SK-N-SH (cell line): Measurements from ENCODE around the gene BRD1. TPM values are rescaled to one million over a fixed set of nuclear protein-coding genes. Genes with fewer than 3 reads are reported as not detected.

Source experiments
- CTCF ChIA-PET: fragments of 300-600, 350-600 bp; formaldehyde crosslinking; extraction: SDS; loops from one replicate; lab custom pipeline; 2021; lab: Yijun Ruan, JAX
- POLR2A ChIA-PET: fragments of 350-600 bp; sonication (Branson Sonifier 250); formaldehyde crosslinking; extraction: SDS; loops from one replicate; lab custom pipeline; 2020; ENCODE audit warnings: antibody characterized with exemption, inconsistent platforms; lab: Yijun Ruan, JAX
- DNase-seq: peaks from one replicate; pipeline ENCODE4 v3.0.0; 2012
- H2AFZ ChIP-seq: fragments of 200-600 bp; sonication (generic); 2 replicates; pipeline ENCODE4 v1.8.1; 2016; ENCODE audit warnings: antibody characterized with exemption, mild to moderate bottlenecking, low read depth
- H3F3A ChIP-seq: fragments of 200-600 bp; sonication (generic); replicated peaks from 2 replicates; pipeline ENCODE3; 2016; ENCODE audit warnings: antibody characterized with exemption, mild to moderate bottlenecking; ENCODE audit not compliant: insufficient read depth
- H3K27ac ChIP-seq, 2 experiments: fragments of 200-500 bp in 1 of 2; fragments of 200-600 bp in 1 of 2; sonication (Bioruptor generic) in 1 of 2; sonication (generic), shearing (Covaris generic) in 1 of 2; 2 replicates each; pipeline versions ENCODE4 v1.5.1 to v1.6.1; 2014 to 2016; ENCODE audit warnings: low read depth in 2 of 2, inconsistent platforms in 1 of 2, low read length in 1 of 2, mild to moderate bottlenecking in 1 of 2, mixed read lengths in 1 of 2
- H3K27me3 ChIP-seq: fragments of 200-600 bp; sonication (generic), shearing (Covaris generic); 2 replicates; pipeline ENCODE4 v1.6.1; 2016; ENCODE audit warnings: mixed run types; ENCODE audit not compliant: insufficient read depth
- H3K36me3 ChIP-seq, 2 experiments: fragments of 200-500 bp in 1 of 2; fragments of 200-600 bp in 1 of 2; sonication (Bioruptor generic) in 1 of 2; sonication (generic) in 1 of 2; replicated peaks in 1 of 2; 2 replicates each; pipeline versions ENCODE3 to v1.5.1; 2014 to 2016; ENCODE audit warnings: low read length in 1 of 2, mild to moderate bottlenecking in 1 of 2; ENCODE audit not compliant: insufficient read depth in 2 of 2, control insufficient read depth in 1 of 2
- H3K4me1 ChIP-seq, 2 experiments: fragments of 200-500 bp in 1 of 2; fragments of 200-600 bp in 1 of 2; sonication (Bioruptor generic) in 1 of 2; sonication (generic), shearing (Covaris generic) in 1 of 2; 2 replicates each; pipeline versions ENCODE4 v1.5.1 to v1.6.1; 2014 to 2016; ENCODE audit warnings: low read depth in 1 of 2, low read length in 1 of 2, mixed run types in 1 of 2; ENCODE audit not compliant: insufficient read depth in 2 of 2, control insufficient read depth in 1 of 2
- H3K4me2 ChIP-seq: fragments of 200-600 bp; sonication (generic), shearing (Covaris generic); 2 replicates; pipeline ENCODE4 v1.6.1; 2017; ENCODE audit warnings: mixed run types
- H3K4me3 ChIP-seq, 2 experiments: fragments of 200-500 bp in 1 of 2; fragments of 200-600 bp in 1 of 2; sonication (Bioruptor generic) in 1 of 2; sonication (generic), shearing (Covaris generic) in 1 of 2; 2 replicates each; pipeline versions ENCODE4 v1.5.1 to v1.8.1; 2014 to 2016; ENCODE audit warnings: low read depth in 2 of 2, inconsistent platforms in 1 of 2, low read length in 1 of 2, mild to moderate bottlenecking in 1 of 2, mixed read lengths in 1 of 2, moderate library complexity in 1 of 2
- H3K79me2 ChIP-seq: fragments of 200-600 bp; sonication (generic); 2 replicates; pipeline ENCODE4 v1.8.1; 2017; ENCODE audit warnings: mild to moderate bottlenecking; ENCODE audit not compliant: insufficient read depth
- H3K9ac ChIP-seq: fragments of 200-600 bp; sonication (generic); 2 replicates; pipeline ENCODE4 v1.6.1; 2017; ENCODE audit warnings: mixed run types
- H3K9me2 ChIP-seq: fragments of 200-600 bp; sonication (generic); 2 replicates; pipeline ENCODE4 v1.6.1; 2017; ENCODE audit warnings: mixed run types
- H3K9me3 ChIP-seq: fragments of 200-600 bp; sonication (generic); 2 replicates; pipeline ENCODE4 v1.6.1; 2017; ENCODE audit warnings: mixed run types, mild to moderate bottlenecking, moderate library complexity
- H4K20me1 ChIP-seq: fragments of 200-600 bp; sonication (generic); 2 replicates; pipeline ENCODE4 v1.6.1; 2017; ENCODE audit warnings: mild to moderate bottlenecking, mixed run types; ENCODE audit not compliant: insufficient read depth
- CHD2 ChIP-seq: fragments of 150-350 bp; IDR thresholded peaks from 2 replicates; pipeline ENCODE4 v1.6.1; 2018; ENCODE audit warnings: low read length; ENCODE audit not compliant: partially characterized antibody
- ELF1 ChIP-seq: IDR thresholded peaks from 2 replicates; pipeline ENCODE4 v1.4.0; 2012
- EZH2phosphoT487 ChIP-seq: fragments of 200-600 bp; sonication (generic); IDR thresholded peaks from 2 replicates; pipeline ENCODE4 v1.6.1; 2017; ENCODE audit warnings: low read depth, mixed run types, mild to moderate bottlenecking, antibody characterized with exemption, moderate library complexity, borderline replicate concordance
- FOSL2 ChIP-seq: IDR thresholded peaks from 2 replicates; pipeline ENCODE4 v1.4.0; 2012; ENCODE audit warnings: low read depth, mild to moderate bottlenecking, moderate library complexity, borderline replicate concordance
- FOXJ3 ChIP-seq: sonication (generic); formaldehyde crosslinking; IDR thresholded peaks from 2 replicates; pipeline ENCODE4 v1.5.1; 2020; ENCODE audit warnings: mild to moderate bottlenecking, missing genetic modification reagents
- FOXM1 ChIP-seq: IDR thresholded peaks from 2 replicates; pipeline ENCODE4 v1.4.0; 2012; ENCODE audit warnings: low read depth, mild to moderate bottlenecking
- GABPA ChIP-seq: IDR thresholded peaks from 2 replicates; pipeline ENCODE4 v1.4.0; 2012; ENCODE audit warnings: low read depth, mild to moderate bottlenecking
- NFIC ChIP-seq: IDR thresholded peaks from 2 replicates; pipeline ENCODE4 v1.4.0; 2012; ENCODE audit warnings: borderline replicate concordance
- NRF1 ChIP-seq: IDR thresholded peaks from 2 replicates; pipeline ENCODE4 v1.6.1; 2012; ENCODE audit warnings: low read depth, mild to moderate bottlenecking, low read length
- POLR2AphosphoS5 ChIP-seq: IDR thresholded peaks from 2 replicates; pipeline ENCODE4 v1.6.1; 2012; ENCODE audit warnings: low read depth, low read length
- RAD21 ChIP-seq: IDR thresholded peaks from 2 replicates; pipeline ENCODE4 v1.6.1; 2012; ENCODE audit warnings: mild to moderate bottlenecking, low read length
- TAF1 ChIP-seq: IDR thresholded peaks from 2 replicates; pipeline ENCODE4 v1.6.1; 2012; ENCODE audit warnings: low read depth, mild to moderate bottlenecking, low read length, moderate library complexity, borderline replicate concordance
- TCF12 ChIP-seq: IDR thresholded peaks from 2 replicates; pipeline ENCODE4 v1.4.0; 2012
- YY1 ChIP-seq: IDR thresholded peaks from 2 replicates; pipeline ENCODE4 v1.4.0; 2012; ENCODE audit warnings: low read depth, mild to moderate bottlenecking
- WGBS: methylation state at CpG from one replicate; pipeline ENCODE4 v1.1.6; 2017; ENCODE audit warnings: low lambda C conversion rate; 5-methylcytosine and 5-hydroxymethylcytosine counted together
- polyA plus RNA-seq, 3 experiments: library from polyadenylated mRNA; depleted of rRNA; stranded (reverse); fragments of >200 nt; gene quantifications; 2 replicates each; pipeline ENCODE4 v1.2.3, GENCODE V29; 2012
- TF ChIP-seq, protein P1 (sequence below): IDR thresholded peaks from 2 replicates; pipeline ENCODE4 v1.6.1; 2012; ENCODE audit warnings: mild to moderate bottlenecking, low read depth, low read length, moderate library complexity
- TF ChIP-seq, protein P2 (sequence below): IDR thresholded peaks from 2 replicates; pipeline ENCODE4 v1.4.0; 2012; ENCODE audit warnings: low read depth, borderline replicate concordance
- TF ChIP-seq, protein P3 (sequence below): fragments of 150-350 bp; IDR thresholded peaks from 2 replicates; pipeline ENCODE4 v1.6.1; 2017; ENCODE audit warnings: antibody characterized with exemption, low read length, low read depth, borderline replicate concordance
- TF ChIP-seq, protein P4 (sequence below): fragments of 150-350 bp; IDR thresholded peaks from 2 replicates; pipeline ENCODE4 v1.6.1; 2016; ENCODE audit warnings: mild to moderate bottlenecking, low read depth, low read length

BRD1 gene
- polyA plus RNA-seq, 1 of the 3 experiments (the other 2 are of a cell fraction) = 10.3 TPM

DNA sequence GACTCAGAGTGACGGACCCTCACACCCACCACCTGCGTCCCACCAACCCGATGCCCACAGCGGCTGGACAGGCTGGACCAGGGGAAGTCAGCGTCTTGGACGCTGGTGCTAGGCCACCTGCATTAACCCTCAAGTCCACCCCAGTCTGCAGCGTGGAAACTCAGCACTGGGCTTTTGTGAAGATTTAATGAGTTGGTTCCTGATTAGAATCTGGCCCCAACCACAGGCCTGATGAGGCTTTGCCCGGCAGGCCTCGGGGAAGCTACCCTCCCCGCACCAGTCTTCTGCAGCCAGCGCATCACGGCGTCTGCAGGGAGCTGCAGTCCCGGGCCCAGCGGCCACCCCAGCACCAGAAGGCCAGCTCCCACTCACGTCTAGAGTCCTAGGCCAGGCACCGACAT lies 101.0 kb downstream of the BRD1 start:
- Histone ChIP-seq H3K9me3 (no peaks in the 10 kb centered on the region), H3K4me2 (no peak overlapping the region), H4K20me1 (no peaks in the 10 kb centered on the region), H3K79me2 (no peaks in the 10 kb centered on the region), H3K9me2 (no peaks in the 10 kb centered on the region), H3K27me3 (peaks cover 9% of the 10 kb centered on the region; the same call in 1 of the 2 replicates), H2AFZ (no peak overlapping the region), H3K4me1 (peaks cover 0 to 2% of the 10 kb centered on the region in 2 experiments; a peak in 1 of 4 replicates), H3F3A (no peaks in the 10 kb centered on the region), H3K27ac (no peak overlapping the region), H3K4me3 (no peak overlapping the region), H3K36me3 (no peaks in the 10 kb centered on the region), H3K9ac (no peak overlapping the region)
- POLR2A ChIA-PET = interaction anchor here (1.0 kb wide), 1 partner anchor 9 kb away, joined by 3 read pairs; no protein-coding TSS in a partner anchor
- no peak for DNase-seq
- TF ChIP-seq FOXJ3 (CRISPR knock-in tag) (no peak), FOSL2 (no peak), RAD21 (no peak), YY1 (no peak), NFIC (no peak), CHD2 (no peak), TAF1 (no peak), POLR2AphosphoS5 (no peak), ELF1 (no peak), NRF1 (no peak), TCF12 (no peak), EZH2phosphoT487 (no peak), GABPA (no peak), FOXM1 (no peak)
- TF ChIP-seq, protein P1, sequence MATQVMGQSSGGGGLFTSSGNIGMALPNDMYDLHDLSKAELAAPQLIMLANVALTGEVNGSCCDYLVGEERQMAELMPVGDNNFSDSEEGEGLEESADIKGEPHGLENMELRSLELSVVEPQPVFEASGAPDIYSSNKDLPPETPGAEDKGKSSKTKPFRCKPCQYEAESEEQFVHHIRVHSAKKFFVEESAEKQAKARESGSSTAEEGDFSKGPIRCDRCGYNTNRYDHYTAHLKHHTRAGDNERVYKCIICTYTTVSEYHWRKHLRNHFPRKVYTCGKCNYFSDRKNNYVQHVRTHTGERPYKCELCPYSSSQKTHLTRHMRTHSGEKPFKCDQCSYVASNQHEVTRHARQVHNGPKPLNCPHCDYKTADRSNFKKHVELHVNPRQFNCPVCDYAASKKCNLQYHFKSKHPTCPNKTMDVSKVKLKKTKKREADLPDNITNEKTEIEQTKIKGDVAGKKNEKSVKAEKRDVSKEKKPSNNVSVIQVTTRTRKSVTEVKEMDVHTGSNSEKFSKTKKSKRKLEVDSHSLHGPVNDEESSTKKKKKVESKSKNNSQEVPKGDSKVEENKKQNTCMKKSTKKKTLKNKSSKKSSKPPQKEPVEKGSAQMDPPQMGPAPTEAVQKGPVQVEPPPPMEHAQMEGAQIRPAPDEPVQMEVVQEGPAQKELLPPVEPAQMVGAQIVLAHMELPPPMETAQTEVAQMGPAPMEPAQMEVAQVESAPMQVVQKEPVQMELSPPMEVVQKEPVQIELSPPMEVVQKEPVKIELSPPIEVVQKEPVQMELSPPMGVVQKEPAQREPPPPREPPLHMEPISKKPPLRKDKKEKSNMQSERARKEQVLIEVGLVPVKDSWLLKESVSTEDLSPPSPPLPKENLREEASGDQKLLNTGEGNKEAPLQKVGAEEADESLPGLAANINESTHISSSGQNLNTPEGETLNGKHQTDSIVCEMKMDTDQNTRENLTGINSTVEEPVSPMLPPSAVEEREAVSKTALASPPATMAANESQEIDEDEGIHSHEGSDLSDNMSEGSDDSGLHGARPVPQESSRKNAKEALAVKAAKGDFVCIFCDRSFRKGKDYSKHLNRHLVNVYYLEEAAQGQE = no peak
- TF ChIP-seq, protein P2, sequence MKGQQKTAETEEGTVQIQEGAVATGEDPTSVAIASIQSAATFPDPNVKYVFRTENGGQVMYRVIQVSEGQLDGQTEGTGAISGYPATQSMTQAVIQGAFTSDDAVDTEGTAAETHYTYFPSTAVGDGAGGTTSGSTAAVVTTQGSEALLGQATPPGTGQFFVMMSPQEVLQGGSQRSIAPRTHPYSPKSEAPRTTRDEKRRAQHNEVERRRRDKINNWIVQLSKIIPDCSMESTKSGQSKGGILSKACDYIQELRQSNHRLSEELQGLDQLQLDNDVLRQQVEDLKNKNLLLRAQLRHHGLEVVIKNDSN = no peak
- TF ChIP-seq, protein P3, sequence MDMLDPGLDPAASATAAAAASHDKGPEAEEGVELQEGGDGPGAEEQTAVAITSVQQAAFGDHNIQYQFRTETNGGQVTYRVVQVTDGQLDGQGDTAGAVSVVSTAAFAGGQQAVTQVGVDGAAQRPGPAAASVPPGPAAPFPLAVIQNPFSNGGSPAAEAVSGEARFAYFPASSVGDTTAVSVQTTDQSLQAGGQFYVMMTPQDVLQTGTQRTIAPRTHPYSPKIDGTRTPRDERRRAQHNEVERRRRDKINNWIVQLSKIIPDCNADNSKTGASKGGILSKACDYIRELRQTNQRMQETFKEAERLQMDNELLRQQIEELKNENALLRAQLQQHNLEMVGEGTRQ = no peak
- TF ChIP-seq, protein P4, sequence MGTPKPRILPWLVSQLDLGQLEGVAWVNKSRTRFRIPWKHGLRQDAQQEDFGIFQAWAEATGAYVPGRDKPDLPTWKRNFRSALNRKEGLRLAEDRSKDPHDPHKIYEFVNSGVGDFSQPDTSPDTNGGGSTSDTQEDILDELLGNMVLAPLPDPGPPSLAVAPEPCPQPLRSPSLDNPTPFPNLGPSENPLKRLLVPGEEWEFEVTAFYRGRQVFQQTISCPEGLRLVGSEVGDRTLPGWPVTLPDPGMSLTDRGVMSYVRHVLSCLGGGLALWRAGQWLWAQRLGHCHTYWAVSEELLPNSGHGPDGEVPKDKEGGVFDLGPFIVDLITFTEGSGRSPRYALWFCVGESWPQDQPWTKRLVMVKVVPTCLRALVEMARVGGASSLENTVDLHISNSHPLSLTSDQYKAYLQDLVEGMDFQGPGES = no peak
- 16% methylated on average over 15 of the region's 17 CpGs for WGBS
- CTCF ChIA-PET = interaction anchor here (1.0 to 3.3 kb wide), 4 partner anchors 10 to 293 kb away, joined by 3 to 15 read pairs (median 6); no protein-coding TSS in a partner anchor
